GM18867 (cell line): ENCODE results near the gene RBMY1F.
"Not testable (repeated sequence)": the region's sequence is repeated elsewhere in the genome, so short reads cannot be mapped to it uniquely, and the experiment has no call there.

ENCODE experiments used
- ATAC-seq: cut with Tn5 transposase; IDR thresholded peaks from one replicate; pipeline ENCODE4 v1.9.1; 2021; ENCODE audit warnings: mild to moderate bottlenecking, moderate library complexity; ENCODE audit not compliant: unreplicated experiment

Gene RBMY1F

DNA sequence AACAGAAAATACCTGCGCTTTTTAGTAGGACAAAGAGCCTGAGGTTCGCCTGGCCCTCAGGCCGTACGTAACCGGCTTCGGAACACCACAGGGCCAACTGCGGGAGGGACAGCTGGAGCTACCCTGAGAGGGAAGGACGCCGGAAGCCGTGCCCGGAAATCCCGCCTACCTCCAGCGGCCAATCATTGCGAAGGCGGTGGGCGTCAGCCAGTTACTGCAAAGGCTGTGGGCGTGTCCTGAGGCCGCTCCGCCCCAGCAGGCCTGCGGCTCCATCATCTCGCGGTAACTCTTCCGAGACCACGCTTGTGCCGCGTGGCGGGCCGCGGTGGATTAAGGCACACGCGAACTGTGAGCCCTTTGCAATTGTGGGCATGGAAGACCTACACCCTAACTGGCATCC, at the start of gene RBMY1F:
Gene RBMY1F (minus strand): TSS at position 101 of the 400 bp plus-strand sequence. CDS start 1,954 bp downstream, outside the sequence.
- not testable (repeated sequence) for ATAC-seq

DNA sequence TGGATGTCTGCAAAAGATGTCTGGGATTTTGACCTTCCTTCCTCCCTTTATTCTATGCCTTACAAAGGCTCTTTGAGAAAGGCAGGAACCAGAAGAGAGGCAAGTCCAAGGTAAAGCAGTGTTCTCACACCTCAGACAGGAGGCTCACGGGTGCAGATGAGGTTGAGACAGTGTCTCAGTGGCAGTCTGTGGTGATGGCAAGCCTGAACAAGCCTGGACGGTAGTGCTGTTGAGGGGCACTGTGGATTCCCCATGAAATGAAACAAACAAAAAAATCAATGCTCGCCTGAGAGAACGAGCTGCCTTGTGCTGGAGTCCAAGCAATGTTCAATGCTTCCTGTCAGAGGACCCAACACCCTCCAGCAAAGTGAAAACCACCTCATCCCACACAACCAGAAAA, 31.6 kb downstream of the RBMY1F start:
- not testable (repeated sequence) for ATAC-seq

DNA sequence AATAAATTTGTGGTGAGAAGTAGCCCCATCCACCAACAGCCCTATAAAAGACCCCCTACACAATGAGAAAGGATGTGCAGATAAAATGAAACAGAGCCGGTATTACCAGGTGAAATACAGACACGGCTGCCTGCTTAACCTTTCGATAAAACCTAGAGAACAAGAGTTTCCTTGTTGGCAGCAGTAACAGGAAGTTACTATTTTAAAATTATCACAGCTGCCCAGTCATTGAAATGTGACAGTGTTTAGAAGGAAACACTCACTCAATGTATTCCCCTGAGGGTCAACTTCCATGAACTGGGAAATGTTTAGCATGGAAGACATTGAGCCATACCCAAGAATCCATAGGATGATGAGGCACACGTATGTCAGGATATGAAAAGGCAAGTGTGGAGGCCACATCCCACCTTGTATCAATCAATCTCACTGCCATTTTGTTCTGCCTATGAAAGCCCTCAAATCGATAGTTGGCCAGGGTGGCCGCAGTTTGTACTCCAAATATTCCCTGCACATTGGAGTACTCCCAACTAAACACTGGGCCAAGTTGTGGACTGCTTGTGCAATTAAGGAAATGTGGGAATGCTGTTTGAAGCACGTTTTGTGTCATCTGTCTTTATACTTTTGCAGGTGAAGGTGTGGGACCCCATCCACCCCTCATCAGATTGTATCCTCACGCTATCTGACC, 41.6 kb downstream of the RBMY1F start:
- ATAC-seq = not testable (repeated sequence)

DNA sequence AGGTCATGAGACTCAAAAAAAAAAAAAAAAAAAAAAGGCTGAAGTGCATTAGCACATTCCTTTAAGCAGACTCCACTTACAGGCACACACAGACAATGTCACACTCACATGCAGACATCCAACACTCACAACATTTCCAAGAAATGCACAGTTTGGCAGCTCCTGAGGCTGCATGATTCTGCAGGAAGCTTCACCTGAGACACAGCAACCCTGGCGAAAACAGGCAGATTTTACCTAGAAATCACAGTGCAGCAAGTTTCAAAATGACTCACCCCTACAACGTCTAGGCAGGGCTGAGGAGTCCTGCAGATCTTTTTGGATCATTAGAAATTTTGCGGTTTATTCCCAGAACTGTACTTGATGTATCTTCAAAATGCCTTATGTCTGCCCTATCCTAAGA, 48.0 kb downstream of the RBMY1F start:
- ATAC-seq = not testable (repeated sequence)

DNA sequence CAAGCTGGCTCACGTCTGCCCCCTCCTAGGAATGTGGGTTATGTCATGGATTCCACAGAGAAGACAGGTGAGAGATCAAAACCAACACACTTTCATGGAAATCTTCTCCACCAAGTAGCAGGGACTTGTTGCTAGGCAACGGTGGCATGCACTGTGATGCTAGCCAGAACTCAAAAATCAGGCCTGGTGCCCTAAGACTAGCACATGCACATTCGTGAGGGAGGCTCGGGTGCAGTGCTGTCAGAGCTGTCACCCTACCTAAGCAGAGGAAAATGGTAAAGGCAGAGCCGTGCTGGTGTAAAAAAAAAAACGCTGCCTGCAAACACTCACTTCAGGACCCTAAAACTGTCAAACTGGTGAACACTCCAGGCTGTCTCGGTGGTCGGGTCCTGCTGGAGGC, 52.2 kb downstream of the RBMY1F start:
- not testable (repeated sequence) for ATAC-seq
